G401.6 (cell line): ENCODE measurements around the gene SLC25A14.
"Not testable (repeated sequence)": the region's sequence is repeated elsewhere in the genome, so short reads cannot be mapped to it uniquely, and the experiment has no call there.

Experiments
- FAIRE-seq: peaks from 2 replicates; lab custom pipeline; 2012; peaks lifted over from hg19 to GRCh38; lab: Jason Lieb, UNC

Gene SLC25A14

GRCh38 chrX:130339408-130340222, at the start of gene SLC25A14:
Gene SLC25A14 (plus strand): TSS chrX:130339919. CDS start chrX:130340279, 360 bp downstream.
- FAIRE-seq = peak; percentile 84

GRCh38 chrX:130295519-130296296, 44.0 kb upstream of the SLC25A14 start:
- no peak for FAIRE-seq

GRCh38 chrX:130296297-130296678, 43.4 kb upstream of the SLC25A14 start:
- no peak for FAIRE-seq

- no peak for FAIRE-seq
Observed at GRCh38 chrX:130296743-130297142, 43.0 kb upstream of the SLC25A14 start.

GRCh38 chrX:130299279-130300009, 40.3 kb upstream of the SLC25A14 start:
- FAIRE-seq = no peak

- FAIRE-seq = no peak
Observed at GRCh38 chrX:130300010-130300282, 39.8 kb upstream of the SLC25A14 start.

GRCh38 chrX:130301405-130301804, 38.3 kb upstream of the SLC25A14 start:
- FAIRE-seq = peak; percentile 21

GRCh38 chrX:130301977-130302376, 37.7 kb upstream of the SLC25A14 start:
- no peak for FAIRE-seq

GRCh38 chrX:130304587-130305368, 34.9 kb upstream of the SLC25A14 start:
- no peak for FAIRE-seq

GRCh38 chrX:130319886-130320285, 19.8 kb upstream of the SLC25A14 start:
- not testable (repeated sequence) for FAIRE-seq

- no peak for FAIRE-seq
Observed at GRCh38 chrX:130321550-130321949, 18.2 kb upstream of the SLC25A14 start.

- FAIRE-seq = no peak
Observed at GRCh38 chrX:130330146-130330545, 9.6 kb upstream of the SLC25A14 start.

GRCh38 chrX:130330706-130331105, 9.0 kb upstream of the SLC25A14 start:
- peak; percentile 66 for FAIRE-seq

GRCh38 chrX:130336531-130336930, 3.2 kb upstream of the SLC25A14 start:
- FAIRE-seq = no peak

- FAIRE-seq = not testable (repeated sequence)
Observed at GRCh38 chrX:130338869-130339268, 850 bp upstream of the SLC25A14 start.

- no peak for FAIRE-seq
Observed at GRCh38 chrX:130340271-130340670, 552 bp downstream of the SLC25A14 start.

- FAIRE-seq = no peak
Observed at GRCh38 chrX:130343411-130343810, 3.7 kb downstream of the SLC25A14 start.

- no peak for FAIRE-seq
Observed at GRCh38 chrX:130347321-130347720, 7.6 kb downstream of the SLC25A14 start.

- FAIRE-seq = no peak
Observed at GRCh38 chrX:130351567-130351966, 11.8 kb downstream of the SLC25A14 start.

GRCh38 chrX:130352050-130352449, 12.3 kb downstream of the SLC25A14 start:
- not testable (repeated sequence) for FAIRE-seq

- no peak for FAIRE-seq
Observed at GRCh38 chrX:130376077-130376476, 36.4 kb downstream of the SLC25A14 start.

- no peak for FAIRE-seq
Observed at GRCh38 chrX:130378024-130378669, 38.4 kb downstream of the SLC25A14 start.
